NCI-H2227 (cell line): ENCODE data around the gene CLMP.
"Not testable (repeated sequence)": the region's sequence is repeated elsewhere in the genome, so short reads cannot be mapped to it uniquely, and the experiment has no call there.

Experiments used
- DNase-seq: peaks from one replicate; lab custom pipeline; 2025; ENCODE audit not compliant: unreplicated experiment; lab: John Stamatoyannopoulos, UW

The CLMP gene

DNA sequence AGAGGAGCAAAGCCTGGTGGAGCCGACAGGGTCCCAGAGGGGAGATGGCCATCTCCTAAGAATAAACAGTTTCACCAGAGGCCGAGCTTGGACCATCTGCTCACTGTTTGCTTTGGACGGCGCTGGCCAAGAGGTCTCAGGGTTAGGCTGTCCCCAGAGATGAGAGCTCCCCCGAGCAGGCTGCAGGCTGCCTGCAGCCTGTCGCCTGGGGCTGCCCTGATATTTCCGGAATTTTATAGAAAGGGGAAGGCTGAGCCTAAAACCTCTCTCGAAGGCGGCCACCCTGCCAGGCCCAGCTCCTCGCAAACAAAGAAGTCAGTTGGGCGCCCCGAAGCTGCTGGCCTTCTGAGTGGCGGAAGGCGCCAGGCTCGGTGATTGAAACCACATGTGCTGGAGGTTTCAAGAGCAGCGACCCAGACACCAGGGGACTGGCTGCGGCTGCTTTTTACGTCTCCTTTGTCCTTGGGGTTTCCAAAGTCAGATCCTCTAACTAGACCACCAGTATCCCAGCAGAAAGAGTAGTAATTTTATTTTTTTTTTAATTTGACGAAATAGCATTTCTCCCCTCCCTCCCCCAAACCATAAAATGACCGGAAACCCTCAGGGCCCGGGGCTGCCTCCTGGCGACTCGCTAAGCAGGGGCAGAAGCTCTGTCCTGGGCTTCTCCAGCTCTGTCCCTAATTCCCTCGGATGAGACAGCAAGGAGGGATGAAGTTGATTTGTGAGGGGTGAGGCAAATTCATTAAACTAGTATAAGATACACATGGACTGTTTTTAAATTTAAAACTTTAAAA lies 57.4 kb downstream of the CLMP start:
- DNase-seq: peak; percentile 64

DNA sequence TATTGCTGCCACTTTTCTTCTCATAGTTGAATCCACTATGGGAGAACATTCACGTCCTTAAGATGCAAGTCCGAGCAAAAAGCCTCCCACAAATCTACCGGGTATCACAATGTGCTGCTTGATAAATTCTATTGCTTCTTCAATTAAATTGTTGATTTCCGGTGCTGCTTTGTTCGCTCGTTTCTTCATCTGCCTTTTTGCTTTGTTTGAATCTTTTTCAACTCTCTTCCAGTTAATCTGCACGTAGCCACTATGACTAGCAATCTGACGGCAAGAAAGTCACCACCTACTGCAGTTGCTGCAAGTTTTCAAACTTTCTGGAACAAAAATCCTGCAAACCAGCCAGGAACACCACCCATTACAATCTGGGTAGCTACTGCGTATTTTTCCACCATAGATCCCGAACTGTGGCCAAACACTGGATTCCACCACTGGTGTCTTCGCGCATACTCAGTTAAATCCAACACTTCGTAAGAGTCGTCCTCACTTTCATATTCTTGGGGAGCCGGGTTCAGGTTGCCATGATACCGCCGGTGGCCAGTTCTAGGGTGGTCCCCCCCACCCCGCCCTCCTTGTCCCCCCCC lies 59.1 kb downstream of the CLMP start:
- no peak for DNase-seq

DNA sequence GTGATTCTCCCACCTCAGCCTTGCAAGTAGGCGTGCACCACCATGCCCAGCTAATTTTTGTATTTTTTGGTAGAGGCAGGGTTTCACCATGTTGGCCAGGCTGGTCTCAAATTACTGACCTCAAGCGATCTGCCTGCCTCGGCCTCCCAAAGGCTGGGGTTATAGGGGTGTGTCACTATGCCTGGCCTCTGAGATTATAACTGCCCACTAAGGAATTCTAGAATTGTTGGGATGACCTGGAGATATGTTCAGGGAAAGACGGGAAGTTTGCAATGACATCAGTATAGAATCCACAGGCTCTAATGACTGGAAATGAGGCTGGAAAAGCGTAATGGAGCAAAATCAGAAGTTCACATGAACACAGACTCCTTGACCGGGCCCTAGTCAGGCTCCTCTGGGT lies 62.2 kb downstream of the CLMP start:
- no peak for DNase-seq

DNA sequence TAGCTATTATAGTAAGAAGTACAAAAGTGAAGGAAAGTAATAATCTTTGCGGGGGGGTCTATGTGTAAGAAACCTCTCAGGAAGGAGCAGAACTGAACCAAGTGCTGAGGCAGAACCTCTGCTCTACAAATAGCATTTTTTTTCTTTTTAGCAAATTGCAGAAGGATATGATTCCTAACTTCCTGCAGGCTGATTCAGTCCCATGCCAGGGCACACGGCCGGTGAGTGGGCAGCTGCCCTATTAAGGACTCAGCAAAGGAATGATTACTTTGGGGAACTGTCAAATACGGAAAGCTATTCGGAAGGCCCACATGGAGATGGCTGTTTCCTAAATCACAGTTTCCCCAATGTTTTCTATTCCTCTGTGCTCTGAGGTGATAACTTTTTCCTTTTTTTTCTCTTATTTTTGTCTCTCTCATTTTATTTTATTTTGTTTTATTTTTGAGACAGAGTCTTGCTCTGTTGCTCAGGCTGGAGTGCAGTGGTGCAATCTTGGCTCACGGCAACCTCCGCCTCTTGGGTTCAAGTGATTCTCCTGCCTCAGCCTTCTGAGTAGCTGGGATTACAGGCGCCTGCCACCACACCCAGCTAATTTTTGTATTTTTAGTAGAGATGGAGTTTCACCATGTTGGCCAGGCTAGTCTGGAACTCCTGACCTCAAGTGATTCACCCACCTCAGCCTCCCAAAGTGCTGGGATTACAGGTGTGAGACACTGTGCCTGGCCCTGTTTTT lies 62.8 kb downstream of the CLMP start:
- DNase-seq: not testable (repeated sequence)

DNA sequence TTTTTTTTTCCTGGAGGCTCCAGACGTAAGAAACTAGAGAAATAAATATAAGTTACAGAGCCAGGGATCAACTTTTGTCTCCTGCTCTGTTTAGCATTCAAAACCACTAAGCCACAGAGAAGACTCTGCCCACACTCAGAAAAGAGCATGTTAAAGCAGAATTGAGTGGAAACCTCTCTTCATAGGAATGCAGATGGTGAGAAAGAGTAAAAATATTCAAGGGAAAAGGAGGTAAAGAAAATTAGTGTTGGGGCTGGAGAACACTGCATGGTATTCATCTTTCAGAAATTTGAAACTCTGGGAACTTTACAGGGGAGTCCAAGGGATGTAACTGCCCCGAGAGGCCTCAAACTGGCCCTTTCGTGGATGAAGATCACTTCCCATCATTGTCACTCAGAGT lies 65.1 kb downstream of the CLMP start:
- DNase-seq: no peak

DNA sequence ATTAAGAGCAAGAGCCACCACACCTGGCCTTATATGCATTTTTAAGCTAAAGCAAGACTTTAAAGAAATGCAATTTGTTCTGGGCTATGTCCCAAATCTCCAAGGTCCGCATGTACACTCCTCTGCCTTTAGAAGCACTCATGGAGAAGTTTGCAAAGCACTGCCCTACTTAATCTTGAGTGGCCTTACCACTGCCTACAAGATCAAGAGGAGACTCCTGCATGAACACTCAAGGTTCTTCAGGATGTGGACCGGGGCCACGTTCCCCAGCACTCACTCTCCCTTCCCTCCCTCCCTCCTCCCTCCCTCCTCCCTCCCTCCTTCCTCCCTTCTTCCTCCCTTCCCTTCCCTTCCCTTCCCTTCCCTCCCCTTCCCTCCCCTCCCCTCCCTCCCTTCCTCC lies 69.9 kb downstream of the CLMP start:
- DNase-seq: no peak

DNA sequence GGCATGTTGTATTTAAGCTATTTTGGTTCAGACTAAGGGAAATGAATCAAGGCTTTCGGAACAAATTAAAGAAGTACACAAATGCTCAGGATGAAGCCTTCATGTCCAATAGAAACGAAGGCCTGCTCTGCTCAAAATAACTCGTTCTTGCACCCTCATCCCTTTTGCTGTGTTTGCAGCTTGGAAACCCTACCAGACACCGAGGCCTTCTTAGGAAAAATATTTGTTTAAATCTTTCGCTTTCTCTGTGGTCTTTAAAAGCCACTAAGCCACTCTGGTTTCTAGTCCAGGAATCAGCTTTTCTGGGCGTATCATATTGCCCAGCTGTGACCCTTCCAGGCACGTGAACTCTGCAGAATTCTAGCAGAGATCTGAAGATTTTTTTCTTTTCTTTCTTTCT lies 72.2 kb downstream of the CLMP start:
- DNase-seq: no peak

DNA sequence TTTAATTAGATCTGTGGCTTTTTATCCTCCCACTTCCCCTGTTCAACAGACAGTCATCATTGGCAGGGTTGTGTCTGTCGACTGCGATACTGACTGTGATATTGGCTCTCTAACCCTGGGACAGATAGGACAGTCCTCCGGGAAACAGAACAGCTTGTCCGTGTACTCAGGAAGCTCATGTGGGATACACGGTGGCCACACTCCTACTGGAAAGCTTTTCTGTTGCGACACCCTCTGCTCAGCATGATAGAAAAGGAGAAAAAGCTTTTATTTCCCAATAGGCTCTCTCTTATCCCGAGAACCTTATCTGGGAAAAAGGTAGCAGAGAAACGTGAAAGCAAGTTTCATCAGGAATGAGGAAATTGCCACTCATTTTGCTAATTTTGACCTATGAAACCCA lies 72.7 kb downstream of the CLMP start:
- no peak for DNase-seq

DNA sequence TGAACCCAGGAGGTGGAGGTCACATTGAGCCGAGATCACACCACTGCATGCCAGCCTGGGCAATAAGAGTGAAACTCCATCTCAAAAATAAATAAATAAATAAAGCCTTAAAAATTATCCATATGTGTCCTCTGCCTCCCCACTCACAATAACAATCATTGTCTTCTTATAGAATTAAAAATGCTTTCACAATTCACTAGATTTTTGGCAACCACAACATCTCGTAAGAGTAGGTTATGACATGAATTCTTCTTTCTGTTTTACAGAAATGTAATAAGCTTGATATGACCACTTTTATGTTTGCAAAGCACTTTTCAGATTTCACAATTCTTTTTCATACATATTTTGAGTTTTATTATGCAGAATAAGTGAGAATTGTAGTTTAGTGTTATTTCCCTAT lies 78.6 kb downstream of the CLMP start:
- no peak for DNase-seq

DNA sequence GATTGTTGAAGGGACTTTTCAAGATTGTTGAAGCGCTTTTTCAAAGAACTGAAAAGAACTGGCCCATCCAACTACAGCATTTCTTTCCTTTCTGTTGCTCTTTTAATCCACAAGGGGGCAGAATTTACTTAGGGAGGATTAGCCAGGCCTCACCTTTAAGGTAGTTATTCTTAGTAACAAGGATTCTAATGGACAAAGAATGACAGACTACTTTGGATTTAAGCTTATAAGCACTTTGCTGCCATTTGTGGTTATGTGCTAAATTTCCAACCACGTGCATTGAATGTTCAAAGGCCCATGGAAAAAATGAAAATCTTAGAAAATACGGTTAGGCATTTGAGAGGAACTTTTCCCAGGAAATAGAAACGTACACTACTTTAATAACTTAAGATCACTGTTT lies 83.6 kb downstream of the CLMP start:
- DNase-seq: peak; percentile 61

DNA sequence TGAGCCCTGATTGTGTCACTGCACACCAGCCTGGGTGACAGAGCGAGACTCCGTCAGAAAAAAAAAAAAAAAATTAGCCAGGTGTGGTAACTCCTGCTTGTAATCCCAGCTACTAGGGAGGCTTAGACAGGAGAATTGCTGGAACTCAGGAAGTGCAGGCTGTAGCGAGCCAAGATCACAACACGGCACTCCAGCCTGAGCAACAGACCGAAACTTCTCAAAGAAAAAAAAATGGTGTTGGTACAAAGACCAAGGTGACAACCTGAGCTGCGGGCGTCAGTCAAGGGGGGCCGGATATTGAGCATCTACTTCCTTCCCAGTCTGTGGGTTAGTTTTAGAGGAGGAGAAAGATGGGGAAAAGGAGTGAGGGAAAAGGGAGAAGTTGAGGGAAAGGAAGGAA lies 84.7 kb downstream of the CLMP start:
- DNase-seq: no peak

DNA sequence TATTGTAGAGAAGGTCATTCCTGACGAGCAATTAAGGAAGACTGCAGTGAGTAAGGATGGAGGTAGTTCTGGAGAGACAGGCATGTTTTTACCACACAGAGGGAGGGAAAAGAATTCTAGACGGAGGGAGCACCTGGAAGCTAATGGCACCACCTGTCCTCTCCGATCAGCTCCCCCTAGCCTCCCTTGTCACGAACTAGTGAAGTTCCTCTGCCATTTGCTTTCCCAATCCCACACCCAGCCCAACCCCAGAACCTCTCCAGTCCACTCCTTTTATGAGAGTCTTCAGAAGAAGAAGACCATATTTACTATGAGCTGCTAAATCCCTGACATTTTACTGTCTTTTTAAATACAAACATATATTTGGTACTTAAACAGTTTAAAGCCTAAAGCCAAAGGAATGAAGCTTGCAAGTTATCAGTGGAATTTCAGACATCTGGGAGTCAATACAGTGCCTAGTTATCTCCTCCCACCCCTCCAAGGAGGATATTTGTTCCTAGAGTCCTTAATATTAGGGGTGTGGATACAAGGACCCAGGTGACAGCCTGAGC lies 87.0 kb downstream of the CLMP start:
- no peak for DNase-seq

DNA sequence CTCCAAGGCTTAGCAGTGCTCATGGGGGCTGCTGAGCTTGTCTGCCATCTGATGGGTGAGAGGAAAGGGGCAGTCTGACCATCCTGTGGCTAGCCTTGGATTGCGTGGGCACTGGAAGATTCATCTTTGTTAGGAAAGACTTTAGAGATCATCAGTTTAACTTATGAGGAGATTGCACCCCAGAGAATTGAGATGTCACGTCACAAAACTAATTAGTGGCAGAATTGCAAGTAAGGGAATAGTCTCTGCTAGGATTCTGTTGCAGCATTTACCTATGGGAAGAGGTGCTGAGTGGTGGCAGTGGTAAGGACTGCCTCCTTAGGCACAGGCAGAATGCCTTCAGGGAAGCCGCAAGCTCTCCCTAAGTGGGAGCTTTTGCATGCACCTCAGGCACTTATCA lies 90.4 kb downstream of the CLMP start:
- no peak for DNase-seq

DNA sequence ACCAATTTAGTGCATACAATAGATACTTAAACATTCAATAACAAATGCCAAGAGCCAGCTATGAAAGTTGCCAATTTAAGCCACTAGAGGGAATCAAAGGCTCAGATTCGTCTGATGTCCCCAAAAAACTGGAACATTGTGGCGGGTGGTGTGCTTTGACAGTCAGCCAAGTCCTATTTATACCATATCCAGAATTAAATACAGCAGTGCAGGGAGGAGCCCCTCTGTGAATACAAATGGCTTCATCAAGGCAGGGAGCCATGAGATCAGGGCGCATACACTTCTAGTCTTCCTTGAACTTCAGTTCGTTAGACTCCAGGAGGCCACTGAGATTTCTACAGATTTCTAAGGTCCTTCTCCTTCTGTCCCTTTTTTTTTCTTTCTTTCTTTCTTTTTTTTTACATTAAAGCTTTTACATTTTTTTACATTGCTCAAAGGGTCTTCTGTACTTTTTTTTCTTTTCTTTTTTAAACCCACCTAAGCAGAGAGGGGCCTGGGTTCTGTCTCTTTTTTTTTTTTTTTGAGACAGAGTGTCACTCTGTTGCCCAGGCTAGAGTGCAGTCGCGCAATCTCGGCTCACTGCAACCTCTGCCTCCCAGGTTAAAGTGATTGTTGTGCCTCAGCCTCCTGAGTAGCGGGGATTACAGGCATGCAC lies 91.6 kb downstream of the CLMP start:
- DNase-seq: peak; percentile 75

DNA sequence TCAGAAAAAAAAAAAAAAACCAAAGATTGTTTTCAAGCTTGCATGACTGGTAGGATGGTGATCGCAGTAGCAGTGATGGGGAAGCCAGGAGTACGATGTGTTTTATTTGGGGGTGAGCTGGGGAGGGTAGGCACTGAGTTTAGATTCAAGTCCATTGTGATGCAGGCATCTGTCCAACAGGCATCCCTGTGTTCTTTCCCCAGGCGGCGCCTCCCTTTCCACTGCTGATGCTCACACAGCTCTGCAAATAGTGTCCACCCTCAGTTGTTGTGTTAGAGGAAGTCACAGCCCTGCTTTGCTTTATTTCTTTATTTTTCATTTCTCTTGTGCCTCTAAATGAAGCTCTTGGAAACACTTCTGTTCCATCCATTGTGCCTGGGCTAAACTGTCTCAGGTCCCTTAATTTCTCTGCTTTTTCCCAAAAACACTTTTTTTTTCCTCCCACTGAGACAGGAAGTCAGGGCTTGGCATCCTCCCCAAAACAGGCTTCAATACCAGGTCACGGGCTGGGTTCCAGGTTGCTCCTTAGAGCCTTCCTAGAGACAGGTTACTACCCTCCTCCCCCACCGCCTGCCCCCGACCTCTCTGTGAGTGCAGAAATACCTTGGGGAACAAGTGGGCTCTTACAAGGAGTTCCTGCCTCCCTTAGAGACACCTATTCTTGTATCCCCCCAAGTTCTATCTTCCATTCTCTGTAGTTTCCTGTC lies 94.5 kb downstream of the CLMP start:
- DNase-seq: no peak

DNA sequence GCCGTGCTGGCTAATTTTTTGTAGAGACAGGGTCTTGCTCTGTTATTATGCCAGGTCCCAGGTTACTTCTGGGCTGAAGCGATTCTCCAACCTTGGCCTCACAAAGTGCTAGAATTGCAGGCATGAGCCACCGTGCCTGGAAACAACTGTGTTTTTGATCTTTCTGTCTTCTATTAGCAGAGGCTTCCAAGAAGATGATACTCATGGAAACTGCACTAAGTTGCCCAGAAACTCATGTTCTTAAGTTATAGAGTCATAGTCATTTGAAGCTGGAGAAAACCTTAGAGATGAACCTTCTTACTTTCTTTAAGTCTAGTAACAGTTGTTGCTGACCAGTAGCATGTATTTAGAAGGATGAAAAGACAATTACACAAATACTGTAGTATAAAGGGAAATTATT lies 96.1 kb downstream of the CLMP start:
- no peak for DNase-seq

DNA sequence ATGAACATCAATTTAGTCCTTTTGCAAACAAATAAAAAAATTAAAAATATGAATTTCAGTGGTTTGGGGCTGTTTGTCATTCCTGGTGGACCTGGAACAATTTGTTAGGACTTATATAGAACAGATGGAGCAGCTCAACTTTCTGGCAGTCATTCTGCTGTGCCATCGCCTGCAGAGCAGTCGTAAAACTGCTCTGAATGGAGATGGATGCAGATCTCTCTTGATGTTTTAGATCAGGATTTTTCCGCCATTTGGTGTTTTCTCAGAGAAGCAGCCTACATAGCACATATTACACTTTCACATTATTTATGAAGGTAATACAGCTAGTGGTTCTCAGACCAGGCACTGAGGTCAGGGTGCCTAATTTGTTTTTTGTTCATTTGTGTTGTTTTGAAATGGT lies 101.3 kb downstream of the CLMP start:
- DNase-seq: no peak

DNA sequence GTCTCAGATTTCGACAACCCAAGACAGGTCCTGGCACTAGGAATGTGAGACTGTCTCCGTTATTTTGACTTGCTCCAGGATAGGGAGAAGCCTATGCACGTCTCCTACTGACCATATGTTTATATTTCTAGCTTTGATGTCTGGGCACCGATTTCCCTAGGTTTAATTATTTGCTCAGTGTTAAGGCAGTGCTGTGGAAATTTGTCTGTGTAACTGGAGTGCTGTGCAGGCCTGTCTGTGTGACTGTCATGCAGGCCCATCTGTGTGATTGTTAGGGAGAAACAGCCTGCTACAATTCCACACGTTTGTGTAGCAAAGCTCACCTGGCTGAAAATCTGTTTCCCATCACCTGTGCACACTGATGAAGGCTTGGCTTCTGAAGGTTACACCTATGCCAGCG lies 103.5 kb downstream of the CLMP start:
- DNase-seq: no peak

DNA sequence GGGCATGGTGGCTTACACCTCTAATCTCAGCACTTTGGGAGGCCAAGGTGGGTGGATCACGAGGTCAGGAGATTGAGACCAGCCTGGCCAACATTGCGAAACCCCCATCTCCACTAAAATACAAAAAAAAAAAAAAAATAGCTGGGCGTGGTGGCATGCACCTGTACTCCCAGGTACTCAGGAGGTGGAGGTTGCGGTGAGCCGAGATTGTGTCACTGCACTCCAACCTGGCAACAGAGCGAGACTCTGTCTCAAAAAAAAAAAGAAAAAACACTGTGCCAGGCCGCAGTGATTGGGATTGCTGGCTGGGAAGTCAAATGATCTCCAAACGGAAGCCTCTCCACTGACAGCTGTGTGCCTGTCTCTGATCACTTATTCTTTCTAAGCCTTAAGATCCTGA lies 104.9 kb downstream of the CLMP start:
- not testable (repeated sequence) for DNase-seq

DNA sequence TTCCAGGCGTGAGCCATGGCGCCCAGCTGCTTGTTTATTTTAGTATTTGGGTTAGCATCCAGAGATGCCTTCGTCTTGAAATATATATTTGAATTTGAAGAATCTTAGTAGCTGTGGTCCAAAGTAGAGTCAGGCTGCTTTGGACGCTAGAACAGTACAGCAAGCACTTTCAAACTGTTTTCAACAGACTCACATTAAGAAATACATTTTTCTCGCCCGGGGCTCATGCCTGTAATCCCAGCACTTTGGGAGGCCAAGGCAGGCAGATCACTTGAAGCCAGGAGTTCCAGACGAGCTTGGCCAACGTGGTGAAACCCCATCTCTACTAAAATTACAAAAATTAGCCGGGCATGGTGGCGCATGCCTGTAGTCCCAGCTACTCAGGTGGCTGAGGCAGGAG lies 106.2 kb downstream of the CLMP start:
- not testable (repeated sequence) for DNase-seq

DNA sequence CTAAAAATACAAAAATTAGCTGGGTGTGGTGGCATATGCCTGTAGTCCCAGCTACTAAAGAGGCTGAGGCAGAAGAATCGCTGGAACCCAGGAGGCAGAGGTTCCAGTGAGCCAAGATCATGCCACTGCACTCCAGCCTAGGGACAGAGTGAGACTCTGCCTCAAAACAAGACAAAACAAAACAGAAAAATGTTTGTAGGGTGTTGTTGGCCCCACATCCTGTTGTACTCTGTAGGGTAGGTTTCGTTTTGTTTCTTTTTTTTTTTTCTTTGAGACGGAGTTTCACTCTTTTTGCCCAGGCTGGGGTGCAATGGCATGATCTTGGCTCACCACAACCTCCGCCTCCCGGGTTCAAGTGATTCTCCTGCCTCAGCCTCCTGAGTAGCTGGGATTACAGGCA lies 107.4 kb downstream of the CLMP start:
- DNase-seq: not testable (repeated sequence)
